HG03378 (cell line): ENCODE data around the gene WDR13.
"Not testable (repeated sequence)": the region's sequence is repeated elsewhere in the genome, so short reads cannot be mapped to it uniquely, and the experiment has no call there.

Experiments
- ATAC-seq: cut with Tn5 transposase; IDR thresholded peaks from one replicate; pipeline ENCODE4 v1.9.1; 2021; ENCODE audit warnings: mild to moderate bottlenecking, moderate library complexity; ENCODE audit not compliant: unreplicated experiment

Gene WDR13

DNA sequence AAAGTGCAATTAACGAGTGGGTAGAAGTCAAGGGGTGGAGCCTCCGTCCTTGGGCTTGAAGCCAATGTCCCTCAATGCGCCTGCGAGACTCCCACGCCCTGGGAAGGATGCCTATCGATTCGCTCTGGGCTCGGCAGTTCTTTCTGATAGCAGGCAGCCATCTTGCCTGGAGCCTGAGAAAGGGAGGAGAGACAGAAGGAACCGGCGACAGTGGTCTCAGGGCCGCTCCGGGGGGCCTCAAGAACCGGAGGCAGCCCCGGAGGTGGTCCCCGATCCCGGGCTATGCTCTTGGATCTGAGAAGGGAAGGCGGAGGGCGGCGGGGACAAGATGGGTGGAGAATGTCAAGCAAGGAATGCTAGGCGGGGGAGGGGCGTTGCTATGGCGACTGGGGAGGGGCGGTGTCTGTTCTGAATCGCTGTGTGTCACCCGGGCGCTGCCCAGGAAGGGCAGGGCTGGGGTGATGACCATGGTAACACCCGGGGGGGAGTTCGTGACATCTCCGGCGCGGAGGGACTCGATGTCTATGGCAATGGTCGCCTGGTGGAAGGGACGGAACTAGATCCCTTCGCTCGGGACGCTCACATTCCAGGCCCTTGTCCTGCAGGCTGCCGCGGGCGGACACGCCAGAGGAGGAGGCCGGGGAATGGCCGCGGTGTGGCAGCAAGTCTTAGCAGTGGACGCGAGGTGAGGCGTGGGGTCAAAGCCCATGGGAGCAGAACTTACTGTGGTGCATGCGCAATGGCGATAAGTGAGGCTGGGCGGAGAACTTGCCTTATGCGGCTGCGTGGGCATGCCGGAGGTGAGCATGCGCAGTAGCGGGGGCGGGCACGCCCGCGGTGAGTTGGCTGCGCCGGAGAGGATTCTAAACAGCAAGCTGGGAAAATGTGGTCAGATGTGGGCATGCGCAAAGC lies at the start of gene WDR13:
Gene WDR13, plus strand, starts transcription at position 140 of the 912 bp plus-strand sequence. Its CDS starts 505 bp downstream, at position 645.
- ATAC-seq: peak; percentile 73

DNA sequence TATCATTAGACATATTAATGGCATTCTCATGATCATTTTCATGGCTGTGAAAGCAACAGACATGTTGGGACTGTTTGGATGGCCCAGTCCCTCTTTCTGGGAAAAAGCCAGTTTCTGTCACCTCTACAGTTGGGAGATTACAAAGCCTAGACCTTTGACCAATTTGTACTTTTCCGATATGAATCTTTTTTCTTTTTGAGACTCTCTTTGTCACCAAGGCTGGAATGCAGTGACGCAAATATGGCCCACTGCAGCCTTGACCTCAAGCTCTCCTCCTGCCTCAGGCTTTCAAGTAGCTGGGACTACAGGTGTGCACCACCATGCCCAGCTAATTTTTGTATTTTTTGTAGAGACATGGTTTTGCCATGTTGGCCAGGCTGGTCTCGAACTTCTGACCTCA lies 48.4 kb upstream of the WDR13 start:
- ATAC-seq: no peak

DNA sequence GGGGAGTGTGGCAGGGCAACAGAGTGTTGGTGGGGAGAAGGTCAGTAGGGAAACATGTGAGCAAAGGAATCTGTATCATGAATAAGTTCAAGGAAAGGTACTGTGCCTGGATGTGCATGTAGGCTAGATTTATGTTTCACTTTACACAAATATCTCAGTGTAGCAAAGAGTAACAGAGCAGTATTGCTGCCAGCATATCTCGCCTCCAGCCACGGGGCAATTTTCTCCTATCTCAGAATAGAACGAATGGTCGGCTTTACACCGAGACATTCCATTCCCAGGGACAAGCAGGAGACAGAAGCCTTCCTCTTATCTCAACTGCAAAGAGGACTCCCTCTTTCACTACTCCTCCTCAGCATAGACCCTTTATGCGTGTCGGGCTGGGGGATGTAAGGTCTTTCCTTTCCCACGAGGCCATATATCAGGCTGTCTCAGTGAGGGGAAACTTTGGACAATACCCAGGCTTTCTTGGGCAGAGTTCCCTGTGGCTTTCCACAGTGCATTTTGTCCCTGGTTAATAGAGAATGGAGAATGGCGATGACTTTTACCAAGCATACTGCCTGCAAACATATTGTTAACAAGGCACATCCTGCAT lies 41.5 kb upstream of the WDR13 start:
- not testable (repeated sequence) for ATAC-seq

DNA sequence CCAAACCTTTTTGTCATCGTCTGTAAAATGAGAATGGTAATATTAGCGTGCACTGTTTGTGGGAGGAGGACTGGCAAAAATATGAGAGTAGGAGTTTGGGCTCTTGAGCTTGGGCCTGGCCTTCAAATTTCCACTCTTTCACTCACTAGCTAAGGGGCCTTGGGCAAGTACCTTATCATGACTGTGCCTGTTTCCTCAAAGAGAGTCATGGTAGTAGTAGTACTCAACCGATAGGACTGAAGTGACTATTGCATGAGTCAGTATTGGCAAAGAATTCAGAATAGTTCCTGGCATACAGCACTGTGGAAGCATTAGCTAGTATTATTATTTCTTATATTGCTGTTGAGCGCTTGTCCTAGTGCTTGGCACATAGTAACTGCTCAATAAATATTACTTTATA lies 39.0 kb upstream of the WDR13 start:
- no peak for ATAC-seq

DNA sequence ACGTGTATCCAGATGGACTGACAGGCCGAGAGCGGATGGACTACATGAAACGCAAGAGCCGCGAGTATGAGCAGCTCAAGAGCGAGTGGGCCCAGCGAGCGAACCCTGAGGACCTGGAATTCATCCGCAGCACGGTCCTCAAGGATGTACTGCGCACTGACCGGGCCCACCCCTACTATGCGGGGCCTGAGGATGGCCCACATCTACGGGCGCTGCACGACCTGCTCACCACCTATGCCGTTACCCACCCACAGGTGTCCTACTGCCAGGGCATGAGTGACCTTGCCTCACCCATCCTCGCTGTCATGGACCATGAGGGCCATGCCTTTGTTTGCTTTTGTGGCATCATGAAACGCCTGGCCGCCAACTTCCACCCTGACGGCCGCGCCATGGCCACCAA lies 37.7 kb upstream of the WDR13 start:
- no peak for ATAC-seq

DNA sequence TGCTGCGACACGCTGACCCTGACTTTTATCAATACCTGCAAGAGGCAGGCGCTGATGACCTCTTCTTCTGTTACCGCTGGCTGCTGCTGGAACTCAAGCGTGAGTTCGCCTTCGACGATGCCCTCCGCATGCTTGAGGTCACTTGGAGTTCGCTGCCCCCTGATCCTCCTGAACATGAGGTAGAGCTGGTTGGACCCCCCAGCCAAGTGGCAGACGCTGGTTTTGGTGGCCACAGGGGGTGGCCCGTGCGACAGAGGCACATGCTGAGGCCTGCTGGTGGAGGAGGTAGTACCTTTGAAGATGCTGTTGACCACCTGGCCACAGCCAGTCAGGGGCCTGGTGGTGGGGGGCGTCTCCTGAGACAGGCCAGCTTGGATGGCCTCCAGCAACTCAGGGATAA lies 37.2 kb upstream of the WDR13 start:
- no peak for ATAC-seq

DNA sequence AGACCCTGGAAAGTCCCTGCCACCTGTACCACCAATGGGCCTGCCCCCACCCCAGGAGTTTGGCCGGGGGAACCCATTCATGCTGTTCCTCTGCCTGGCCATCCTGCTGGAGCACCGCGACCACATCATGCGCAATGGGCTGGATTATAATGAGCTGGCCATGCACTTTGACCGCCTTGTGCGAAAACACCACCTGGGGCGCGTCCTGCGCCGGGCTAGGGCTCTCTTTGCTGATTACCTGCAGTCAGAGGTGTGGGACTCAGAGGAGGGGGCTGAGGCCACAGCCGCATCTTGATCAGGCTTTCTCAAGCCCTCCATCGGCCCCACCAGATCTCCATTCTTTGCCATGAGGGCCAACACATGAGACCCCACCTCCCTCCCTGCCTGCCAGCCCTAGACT lies 36.6 kb upstream of the WDR13 start:
- ATAC-seq: no peak

DNA sequence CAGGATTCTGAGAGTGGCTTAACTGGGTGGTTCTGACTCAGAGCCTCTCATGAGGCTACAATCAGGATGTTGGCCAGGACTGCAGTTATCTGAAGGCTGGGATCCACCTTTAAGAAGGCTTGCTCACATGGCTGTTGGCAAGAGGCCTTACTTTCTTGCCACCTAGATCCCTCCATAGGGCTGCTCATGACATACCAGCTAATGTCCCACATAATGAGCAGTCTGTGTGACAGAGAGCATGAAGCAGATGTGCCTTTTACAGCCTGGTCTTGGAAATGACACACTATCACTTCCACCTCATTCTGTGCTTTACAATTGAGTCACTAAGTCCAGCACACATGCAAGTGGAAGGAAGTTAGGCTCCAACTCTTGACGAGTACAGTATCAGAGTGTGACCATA lies 27.3 kb upstream of the WDR13 start:
- ATAC-seq: peak; percentile 48

DNA sequence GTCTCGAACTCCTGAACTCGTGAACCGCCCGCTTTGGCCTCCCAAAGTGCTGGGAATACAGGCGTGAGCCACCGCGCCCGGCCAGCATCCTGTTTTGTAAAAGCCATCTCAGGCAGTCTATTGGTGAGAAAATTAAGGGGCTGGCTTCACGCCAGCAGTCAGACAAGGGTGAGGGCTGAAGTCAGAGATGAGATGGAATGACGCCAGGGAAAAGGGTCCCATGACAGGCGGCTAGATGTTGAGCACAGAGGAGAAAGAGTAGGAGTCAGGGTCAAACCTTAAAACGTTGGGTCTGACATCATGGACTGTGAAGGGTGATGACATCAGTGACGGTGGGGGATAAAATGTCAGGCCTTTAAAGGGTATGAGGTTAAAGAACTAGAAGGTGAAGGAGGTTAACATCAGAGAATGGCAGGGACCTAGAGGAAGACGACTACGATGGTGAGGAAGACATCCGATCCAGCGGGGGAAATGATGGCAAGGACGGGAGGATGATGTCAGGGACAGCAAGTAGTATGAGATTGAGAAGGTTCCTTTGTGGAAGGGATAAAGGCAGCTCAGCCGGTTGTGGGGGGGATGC lies 23.5 kb upstream of the WDR13 start:
- peak; percentile 8 for ATAC-seq

DNA sequence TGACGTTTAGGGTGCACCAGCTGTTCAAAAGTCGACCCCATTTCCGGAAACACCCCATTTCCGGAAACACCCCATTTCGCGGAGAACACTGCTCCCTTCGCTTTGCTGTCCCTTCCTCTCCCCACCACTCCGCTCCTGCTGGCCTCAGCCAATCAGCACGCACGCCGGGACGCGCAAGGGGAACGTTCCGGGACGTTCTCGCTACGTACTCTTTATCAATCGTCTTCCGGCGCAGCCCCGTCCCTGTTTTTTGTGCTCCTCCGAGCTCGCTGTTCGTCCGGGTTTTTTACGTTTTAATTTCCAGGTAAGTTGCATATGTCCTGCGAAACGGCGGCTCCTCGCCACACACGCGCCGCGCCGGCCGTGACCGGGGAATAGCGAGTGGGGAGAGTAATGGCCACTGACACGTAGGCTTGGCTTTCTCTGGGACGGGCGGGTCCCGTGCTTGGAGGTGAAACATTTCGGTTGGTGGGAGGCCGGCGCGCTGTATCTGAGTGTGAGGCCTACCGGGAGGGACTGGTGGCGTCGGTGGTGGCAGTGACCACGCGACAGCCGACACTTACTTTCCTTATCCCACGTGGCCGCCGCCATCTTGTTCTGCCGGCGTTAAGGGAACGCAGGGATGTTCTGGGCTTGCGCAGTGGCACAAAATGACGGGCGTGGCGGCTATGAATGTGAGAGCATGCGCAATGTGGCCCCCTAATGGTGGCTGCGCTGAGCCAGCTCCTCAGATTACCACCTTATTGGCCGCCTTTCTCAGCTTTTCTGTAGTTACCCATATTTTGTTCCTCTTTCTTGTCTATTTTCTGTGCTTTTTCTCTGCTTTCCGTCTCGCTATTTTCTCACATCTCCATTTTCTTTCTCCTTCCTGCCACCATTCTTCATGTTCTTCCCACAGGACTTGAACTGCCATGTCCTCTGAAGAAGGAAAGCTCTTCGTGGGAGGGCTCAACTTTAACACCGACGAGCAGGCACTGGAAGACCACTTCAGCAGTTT lies 22.7 kb upstream of the WDR13 start, which contains the start of gene RBM3:
Gene RBM3, plus strand, starts transcription at position 215 of the 997 bp plus-strand sequence. Its CDS starts 697 bp downstream, at position 912.
- peak; percentile 63 for ATAC-seq

DNA sequence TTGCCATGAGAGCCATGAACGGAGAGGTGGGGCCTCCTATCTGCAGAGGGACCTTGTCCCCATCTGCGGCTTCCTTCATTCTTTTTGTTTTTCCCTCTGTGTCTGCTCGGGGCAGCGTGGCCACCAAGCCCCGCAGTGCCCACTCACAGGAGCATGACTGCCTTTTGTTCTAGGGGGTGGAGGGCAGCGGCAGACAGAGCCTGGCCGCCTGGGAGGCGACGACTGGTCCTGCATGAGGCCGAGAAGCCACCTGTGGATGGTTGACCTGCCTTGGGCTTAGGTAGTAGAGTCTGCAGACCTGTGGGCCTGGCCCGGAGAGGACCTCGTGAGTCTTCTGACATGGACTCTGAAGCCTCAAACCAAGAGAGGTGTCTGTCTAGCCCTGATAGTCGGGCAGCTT lies 21.6 kb upstream of the WDR13 start:
- no peak for ATAC-seq

DNA sequence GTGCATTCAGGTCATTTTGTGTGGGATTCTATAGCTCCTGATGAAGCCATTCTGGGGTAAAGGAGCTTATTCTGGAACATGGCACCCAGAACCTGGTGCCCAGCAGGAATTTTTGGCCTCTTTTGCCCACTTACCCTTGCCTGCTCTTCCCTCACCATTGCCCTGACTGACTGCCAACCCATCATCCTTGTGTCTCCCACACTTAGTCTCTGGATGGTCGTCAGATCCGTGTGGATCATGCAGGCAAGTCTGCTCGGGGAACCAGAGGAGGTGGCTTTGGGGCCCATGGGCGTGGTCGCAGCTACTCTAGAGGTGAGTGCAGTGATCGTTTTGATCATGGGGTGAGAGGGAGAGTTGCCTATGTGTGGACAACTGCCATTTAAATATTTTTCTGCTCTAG lies 21.2 kb upstream of the WDR13 start:
- no peak for ATAC-seq

DNA sequence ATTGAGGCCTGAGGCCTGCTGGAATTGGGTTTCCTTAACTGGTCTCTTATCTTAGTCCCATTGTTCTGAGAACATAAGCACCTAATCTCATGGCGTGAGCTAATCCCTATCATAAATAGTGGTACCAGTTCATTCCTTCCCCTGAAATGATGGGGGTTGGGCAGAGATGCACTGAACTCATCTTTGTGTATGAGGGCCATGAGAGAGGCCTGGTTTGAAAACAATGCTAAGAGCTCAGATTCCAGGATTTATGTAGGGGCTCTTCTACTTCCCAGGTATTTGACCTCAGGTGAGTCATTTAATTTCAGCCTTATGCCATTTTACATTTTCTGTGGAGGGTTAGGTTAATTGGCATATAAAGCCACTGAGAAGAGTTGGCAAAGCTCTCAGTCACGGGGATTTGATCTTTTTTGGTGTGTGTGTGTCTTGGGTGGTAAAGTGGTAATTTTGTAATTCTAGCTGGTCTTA lies 18.6 kb upstream of the WDR13 start:
- ATAC-seq: no peak

DNA sequence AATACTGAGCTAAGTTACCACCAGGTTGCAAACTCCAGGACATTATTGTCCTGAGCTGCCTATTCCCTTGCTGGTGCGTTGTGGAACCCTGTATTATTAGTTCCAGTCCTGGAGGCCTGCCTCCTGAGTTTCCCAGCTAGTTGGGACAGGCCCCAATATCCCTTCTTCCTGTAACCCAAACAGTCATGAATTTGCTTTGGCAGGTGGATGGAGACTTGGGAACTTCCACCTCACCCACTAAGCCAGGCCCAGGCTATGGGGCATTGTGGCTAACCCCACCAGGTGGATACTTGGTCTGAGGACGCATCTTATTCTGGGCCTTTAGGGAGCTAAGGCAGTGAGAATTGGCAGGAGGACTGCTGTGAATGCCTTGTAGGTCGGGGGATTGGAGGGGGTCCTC lies 18.0 kb upstream of the WDR13 start:
- ATAC-seq: no peak

DNA sequence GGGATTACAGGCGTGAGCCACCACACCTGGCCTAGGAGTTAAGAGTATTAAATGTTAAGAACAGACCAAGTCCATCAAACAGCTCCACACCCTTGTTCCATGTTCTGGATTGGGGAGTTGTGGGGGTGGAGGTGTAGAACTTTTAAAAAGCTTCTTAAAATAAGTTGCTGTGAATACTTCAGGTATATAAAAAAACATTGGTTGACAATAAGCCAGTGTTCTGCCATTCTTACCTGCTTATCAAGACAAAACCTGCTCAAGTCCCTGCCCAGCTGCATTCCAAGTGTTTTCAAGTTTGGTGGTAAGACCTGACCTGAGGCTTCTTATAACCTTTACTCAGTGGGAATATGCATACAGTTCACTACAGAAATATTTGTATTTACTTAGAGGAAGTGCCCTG lies 16.6 kb upstream of the WDR13 start:
- no peak for ATAC-seq

DNA sequence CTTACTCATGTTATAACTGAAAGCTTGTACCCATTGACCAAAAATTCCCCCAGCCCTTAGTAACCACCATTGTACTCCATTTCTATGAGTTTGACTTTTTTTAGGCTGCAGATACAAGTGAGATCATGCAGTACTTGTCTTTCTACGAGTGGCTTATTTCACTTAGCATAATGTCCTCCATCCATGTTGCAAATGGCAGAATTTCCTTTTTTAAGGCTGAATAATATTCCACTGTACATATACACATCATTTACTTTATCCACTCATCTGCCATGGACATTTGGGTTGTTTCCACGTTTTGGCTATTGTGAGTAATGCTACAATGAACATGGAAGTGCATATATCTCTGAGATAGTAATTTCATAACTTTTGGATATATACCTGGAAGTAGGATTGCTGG lies 12.6 kb upstream of the WDR13 start:
- no peak for ATAC-seq

DNA sequence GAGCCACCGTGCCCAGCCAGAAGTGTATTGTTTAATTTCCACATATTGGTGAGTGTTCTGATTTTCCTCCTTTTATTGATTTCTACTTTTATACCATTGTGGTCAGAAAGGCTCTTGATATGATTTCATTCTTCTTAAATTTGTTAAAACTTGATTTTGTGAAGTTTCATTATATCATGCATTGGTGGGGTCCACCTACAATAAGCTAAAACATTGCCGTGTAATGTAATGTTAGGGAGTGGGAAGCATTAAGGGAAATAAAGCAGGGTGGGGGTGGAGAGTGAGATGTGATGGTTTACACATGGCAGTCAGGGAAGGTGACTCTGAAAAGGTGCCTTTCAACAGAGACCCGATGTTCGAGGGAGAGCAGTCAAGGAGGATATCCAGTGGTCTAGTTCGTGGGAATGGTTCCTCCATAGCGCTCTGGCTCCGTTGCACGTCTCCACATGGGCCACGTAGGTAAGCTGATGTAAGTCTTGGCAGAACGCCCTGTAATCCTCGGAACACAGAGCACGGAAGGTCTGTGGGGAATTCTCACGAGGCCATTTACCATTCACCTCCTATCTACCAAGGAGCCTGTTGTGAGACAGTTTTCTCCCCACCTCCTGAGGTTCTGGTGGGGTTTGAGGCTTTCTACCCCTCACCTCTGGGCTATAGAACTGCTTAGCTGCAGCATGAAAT lies 7.7 kb upstream of the WDR13 start:
- no peak for ATAC-seq

DNA sequence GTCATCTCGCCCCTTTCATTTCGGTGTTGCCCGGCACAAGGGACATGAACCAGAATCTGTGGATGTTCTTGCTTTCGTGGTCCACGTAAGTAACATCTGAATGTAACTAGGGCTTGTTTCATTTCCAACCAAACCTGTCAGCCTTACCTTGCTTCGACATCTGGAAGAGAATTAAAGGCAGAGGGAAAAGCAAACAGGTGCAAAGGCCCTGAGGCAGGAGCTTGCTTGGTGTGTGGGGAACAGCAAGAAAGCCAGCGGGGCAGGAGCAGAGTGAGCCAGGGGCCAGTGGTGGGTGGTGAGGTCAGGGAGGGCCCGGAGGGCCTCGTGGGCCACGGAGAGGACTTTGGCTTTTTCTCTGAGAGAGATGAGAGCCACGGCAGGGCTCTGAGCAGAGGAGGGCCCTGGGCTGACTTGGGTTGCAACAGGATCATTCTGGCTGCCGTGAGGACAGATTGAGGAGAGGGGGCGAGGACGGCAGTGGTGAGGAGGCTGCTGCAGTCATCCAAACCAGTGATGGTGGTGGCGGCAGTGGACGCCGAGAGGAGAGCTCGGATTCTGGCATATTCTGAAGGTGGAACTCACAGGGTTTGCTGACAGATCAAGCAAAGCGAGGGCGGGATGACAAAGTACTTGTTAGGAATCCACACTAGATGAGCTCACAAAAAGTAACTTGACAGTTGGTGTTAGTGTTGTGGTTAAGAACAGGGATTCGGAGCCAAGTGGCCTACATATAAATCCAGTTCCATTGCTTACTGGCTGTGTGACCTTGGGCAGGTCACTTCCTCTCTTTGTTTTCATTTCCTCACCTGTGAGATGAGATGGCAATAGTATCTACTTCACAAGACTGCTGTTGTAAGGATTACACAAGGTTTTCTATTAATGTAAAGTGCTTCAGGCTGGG lies 6.8 kb upstream of the WDR13 start:
- ATAC-seq: no peak

DNA sequence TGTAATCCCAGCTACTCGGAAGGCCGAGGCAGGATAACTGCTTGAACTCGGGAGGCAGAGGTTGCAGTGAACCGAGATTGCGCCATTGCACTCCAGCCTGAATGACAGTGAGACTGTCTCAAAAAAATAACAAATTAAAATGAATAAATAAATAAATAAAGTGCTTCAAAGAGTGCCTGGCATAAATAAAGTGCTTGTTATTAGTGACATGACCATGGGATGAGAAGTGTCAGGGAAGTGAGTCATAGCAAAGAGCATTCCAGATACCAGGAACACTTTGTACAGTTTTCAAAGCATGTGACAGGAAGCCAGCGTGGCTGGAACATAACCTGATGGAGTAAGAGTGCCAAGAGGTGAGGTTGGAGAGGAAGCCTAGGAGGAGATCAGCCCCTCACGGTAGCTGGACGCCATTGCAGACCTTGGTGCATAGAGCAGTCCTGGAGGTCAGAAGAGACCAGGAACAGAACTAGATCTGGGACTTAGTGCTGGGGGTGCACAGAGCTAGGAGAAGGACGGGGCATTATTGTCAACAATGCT lies 6.0 kb upstream of the WDR13 start:
- no peak for ATAC-seq
